ENCODE measurements around the gene FABP6. TPM values are rescaled to one million over a fixed set of nuclear protein-coding genes. Genes with fewer than 3 reads are reported as not detected.

Gene FABP6
- total RNA-seq, 1 experiment from 2014 or later = 0.31 TPM

- Histone ChIP-seq H3K36me3 (ENCODE audit: control insufficient read depth, insufficient read depth, low read length) (peaks cover 4% of the 10 kb centered on the region; the same call in 1 of the 2 replicates), H3K4me3 (ENCODE audit: low read depth in 2 of 2, low read length in 2 of 2) (no peak overlapping the region), H3K27me3 (ENCODE audit: control insufficient read depth, insufficient read depth, low read length) (no peaks in the 10 kb centered on the region), H3K27ac (ENCODE audit: low read length) (no peak overlapping the region), H3K9me3 (ENCODE audit: control insufficient read depth, insufficient read depth, low read depth, low read length) (no peaks in the 10 kb centered on the region), H3K4me1 (ENCODE audit: control insufficient read depth, insufficient read depth, low read length) (no peaks in the 10 kb centered on the region)
- CTCF ChIA-PET = no interaction called here
- POLR2A ChIA-PET = interaction anchor here (0.5 to 0.6 kb wide), 2 partner anchors 15 to 163 kb away, joined by 4 to 10 read pairs; no protein-coding TSS in a partner anchor
- in situ Hi-C loops (cut with HindIII; ENCODE audit: low pct_unique_long_range_greater_than_20kb, low sequenced_read_pairs) = no loop called here
- TF ChIP-seq POLR2AphosphoS5 (IDR thresholded peaks at IDR 0.05; ENCODE audit: low read depth, low read length) (no peak), CTCF (IDR thresholded peaks at IDR 0.05) (no peak), SIN3A (IDR thresholded peaks at IDR 0.05; ENCODE audit: borderline replicate concordance, insufficient read depth, low read depth, low read length) (no peak), TCF7L2 (IDR thresholded peaks at IDR 0.05; ENCODE audit: low read depth, low read length) (no peak), REST (IDR thresholded peaks at IDR 0.05; ENCODE audit: insufficient read depth in 1 of 2, low read depth in 2 of 2, low read length in 1 of 2) (no peak)
- intact Hi-C loops (cut with micrococcal nuclease; ENCODE audit: unreplicated experiment) = no loop called here
- no peak for DNase-seq (ENCODE audit: low read depth, low spot score)
- ATAC-seq = peak; percentile 28; the same call in 1 of the 2 replicates
- no TSS peak for BruUV-seq (replicated peaks)
Measured at GRCh38 chr5:160260006-160260775, 30.9 kb downstream of the FABP6 start.

- BruUV-seq (replicated peaks) = no TSS peak
- ChIA-PET POLR2A (no interaction called here), CTCF (no interaction called here)
Measured at GRCh38 chr5:160260881-160261815, 31.8 kb downstream of the FABP6 start.

More at GRCh38 chr5:160260881-160261815, 31.8 kb downstream of the FABP6 start:
- DNase-seq (ENCODE audit: low read depth, low spot score) (no peak), ATAC-seq (peak; percentile 54)
- no peaks in the 10 kb centered on the region for H3K27me3 ChIP-seq (ENCODE audit: control insufficient read depth, insufficient read depth, low read length)
- no peaks in the 10 kb centered on the region for H3K9me3 ChIP-seq (ENCODE audit: control insufficient read depth, insufficient read depth, low read depth, low read length)
- no peak overlapping the region for H3K27ac ChIP-seq (ENCODE audit: low read length)
- H3K36me3 ChIP-seq (ENCODE audit: control insufficient read depth, insufficient read depth, low read length) = no peaks in the 10 kb centered on the region; the same call in 1 of the 2 replicates
- H3K4me1 ChIP-seq (ENCODE audit: control insufficient read depth, insufficient read depth, low read length) = no peaks in the 10 kb centered on the region
- TF ChIP-seq POLR2AphosphoS5 (IDR thresholded peaks at IDR 0.05; ENCODE audit: low read depth, low read length) = no peak
- no peak for TF ChIP-seq REST (IDR thresholded peaks at IDR 0.05; ENCODE audit: insufficient read depth in 1 of 2, low read depth in 2 of 2, low read length in 1 of 2)
- intact Hi-C loops (cut with micrococcal nuclease; ENCODE audit: unreplicated experiment) (no loop called here), in situ Hi-C loops (cut with HindIII; ENCODE audit: low pct_unique_long_range_greater_than_20kb, low sequenced_read_pairs) (no loop called here)
- no peak overlapping the region for H3K4me3 ChIP-seq (ENCODE audit: low read depth in 2 of 2, low read length in 2 of 2)
